Central memory CD8-positive, alpha-beta T cell (primary cell): Measurements from ENCODE around the gene GPR55.

Experiments used
- ATAC-seq: fragments of 150-1000 bp; cut with Tn5 transposase; replicated peaks from 2 replicates; pipeline ENCODE4 v1.10.0; 2022; ENCODE audit warnings: mild to moderate bottlenecking, moderate FRiP score, moderate number of reproducible peaks; ENCODE audit not compliant: poor library complexity, severe bottlenecking; ENCODE audit errors: extremely low read depth
- DNase-seq, 2 donors: peaks; one replicate each; pipeline ENCODE4 v3.0.0; 2021; ENCODE audit warnings: low spot score in 2 of 2
- H3K27ac Mint-ChIP-seq: one replicate; pipeline ENCODE4 v1.8.0; 2022; ENCODE audit warnings: low read depth, mild to moderate bottlenecking, moderate library complexity, mixed read lengths
- H3K27me3 Mint-ChIP-seq: one replicate; pipeline ENCODE4 v1.8.0; 2022; ENCODE audit warnings: mixed read lengths
- H3K36me3 Mint-ChIP-seq: one replicate; pipeline ENCODE4 v1.8.0; 2022; ENCODE audit warnings: mild to moderate bottlenecking, moderate library complexity, mixed read lengths; ENCODE audit not compliant: insufficient read depth
- H3K4me1 Mint-ChIP-seq: one replicate; pipeline ENCODE4 v1.8.0; 2022; ENCODE audit warnings: mixed read lengths
- H3K4me3 Mint-ChIP-seq: one replicate; pipeline ENCODE4 v1.8.0; 2022; ENCODE audit warnings: mild to moderate bottlenecking, moderate library complexity, mixed read lengths
- H3K9me3 Mint-ChIP-seq: one replicate; pipeline ENCODE4 v1.8.0; 2022; ENCODE audit warnings: mixed read lengths

Gene GPR55

DNA sequence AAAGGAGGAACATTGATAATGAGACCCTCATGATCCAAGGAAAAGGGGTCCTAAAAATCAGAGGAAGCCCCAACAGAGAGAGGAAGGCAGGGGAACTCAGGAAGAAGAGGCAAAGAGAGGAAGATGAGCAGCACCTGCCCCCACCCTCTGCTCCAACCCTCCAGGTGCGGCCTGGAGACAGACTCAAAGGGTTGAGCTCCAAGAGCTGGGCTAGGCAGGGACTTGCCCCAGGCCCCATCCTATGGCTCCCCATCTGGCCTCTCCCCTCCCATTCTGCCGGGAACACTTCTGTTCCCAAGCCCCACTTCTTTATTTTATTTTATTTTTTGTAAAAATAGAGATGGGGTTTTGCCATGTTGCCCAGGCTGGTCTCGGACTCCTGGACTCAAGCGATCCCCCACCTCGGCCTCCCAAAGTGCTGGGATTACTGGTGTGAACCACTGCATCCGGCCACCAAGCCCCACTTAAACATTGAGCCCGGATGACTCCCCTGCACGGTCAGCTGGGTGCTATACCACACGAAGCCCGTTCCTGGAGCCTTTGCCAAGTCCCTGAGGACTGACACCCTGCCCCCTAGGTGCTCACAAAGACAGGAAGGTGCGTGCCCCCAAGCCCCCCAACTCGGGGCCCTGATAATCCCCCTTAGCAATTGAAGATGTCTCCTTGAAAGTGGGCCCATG lies 3.8 kb upstream of the GPR55 start:
- DNase-seq (no peak), ATAC-seq (no peak)
- Mint-ChIP-seq H3K36me3 (peaks cover 4% of the 10 kb centered on the region), H3K9me3 (no peaks in the 10 kb centered on the region), H3K27me3 (peaks cover 5% of the 10 kb centered on the region), H3K27ac (no peak overlapping the region), H3K4me3 (no peak overlapping the region), H3K4me1 (peaks cover 56% of the 10 kb centered on the region)

DNA sequence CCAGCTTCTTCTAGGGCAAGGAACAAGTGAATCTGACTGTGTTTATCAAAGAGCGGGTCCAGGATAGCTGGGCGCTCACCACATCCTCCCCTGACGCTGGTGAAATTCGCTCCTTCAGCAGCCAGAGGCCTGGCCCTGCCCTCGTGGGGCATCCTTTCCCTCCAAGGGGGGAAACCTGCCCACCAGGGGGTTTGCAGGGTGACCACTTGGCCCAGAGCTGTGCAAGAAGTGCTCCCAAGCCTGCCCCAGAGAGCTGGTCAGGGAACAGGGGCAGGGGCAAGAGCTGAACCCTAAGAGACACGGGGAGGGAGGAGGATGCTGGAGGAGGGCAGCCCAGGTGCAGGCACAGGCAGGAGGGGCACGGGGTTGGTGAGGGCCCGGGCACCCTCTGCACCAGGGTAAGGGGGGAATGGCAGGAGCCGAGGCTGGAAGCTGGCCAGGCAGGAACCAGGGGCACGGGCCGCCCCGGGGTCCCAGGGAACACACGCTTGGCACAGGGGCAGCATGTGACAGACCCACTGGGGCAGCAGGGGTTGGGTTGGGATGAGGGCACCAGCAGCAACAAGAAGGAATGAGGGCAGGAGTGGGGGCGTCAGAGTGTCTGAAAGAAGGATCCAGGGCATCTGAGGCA lies 2.8 kb upstream of the GPR55 start:
- peaks cover 6% of the 10 kb centered on the region for H3K36me3 Mint-ChIP-seq
- H3K4me3 Mint-ChIP-seq = no peak overlapping the region
- ATAC-seq = no peak
- peaks cover 14% of the 10 kb centered on the region for H3K27me3 Mint-ChIP-seq
- no peak overlapping the region for H3K27ac Mint-ChIP-seq
- peaks cover 54% of the 10 kb centered on the region for H3K4me1 Mint-ChIP-seq
- no peaks in the 10 kb centered on the region for H3K9me3 Mint-ChIP-seq
- no peak for DNase-seq

DNA sequence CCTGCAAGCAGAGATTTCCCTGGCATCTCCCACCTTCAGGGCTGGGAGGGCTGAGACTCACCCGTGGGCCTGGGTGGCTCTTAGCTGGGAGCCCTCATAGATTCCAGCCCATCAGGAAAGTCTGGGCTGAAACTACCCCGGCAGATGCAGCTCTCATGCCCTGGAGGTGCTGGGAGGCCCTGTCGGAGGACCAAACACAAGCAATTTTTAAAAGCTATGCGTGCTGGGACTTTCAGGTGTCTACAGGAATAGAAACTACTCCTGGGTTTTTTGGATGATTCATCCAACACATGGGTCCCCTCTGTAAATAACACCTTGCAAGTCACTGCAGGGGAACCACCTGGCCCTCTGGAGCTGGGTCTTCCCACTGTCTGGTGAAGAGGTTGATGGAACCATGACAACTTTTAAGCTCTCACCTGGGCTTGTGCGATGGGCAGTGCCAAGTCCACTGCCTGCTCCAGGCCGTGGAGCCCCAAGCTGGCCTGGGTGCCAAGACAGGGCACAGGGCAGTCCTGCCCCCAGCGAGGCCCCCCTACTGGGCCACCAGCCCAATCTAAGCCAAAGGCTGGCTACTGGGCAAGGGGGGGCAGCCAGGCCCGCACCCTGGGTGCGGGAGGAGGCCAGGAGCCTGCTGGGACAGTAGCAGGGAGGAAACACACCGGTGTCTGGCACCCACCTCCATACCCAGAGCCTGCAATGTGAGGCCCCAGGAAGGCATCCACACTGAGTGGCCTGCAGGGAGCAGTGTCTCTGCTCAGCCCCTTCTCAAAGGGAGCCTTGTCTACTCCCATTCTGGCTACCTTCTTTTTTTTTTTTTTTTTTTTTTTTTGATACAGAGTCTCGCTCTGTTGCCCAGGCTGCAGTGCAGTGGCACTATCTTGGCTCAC lies 1.1 kb upstream of the GPR55 start:
- Mint-ChIP-seq H3K27ac (no peak overlapping the region), H3K27me3 (peaks cover 22% of the 10 kb centered on the region), H3K4me3 (no peak overlapping the region), H3K36me3 (peaks cover 5% of the 10 kb centered on the region), H3K9me3 (no peaks in the 10 kb centered on the region), H3K4me1 (peaks cover 46% of the 10 kb centered on the region)
- no peak for ATAC-seq
- DNase-seq = no peak

DNA sequence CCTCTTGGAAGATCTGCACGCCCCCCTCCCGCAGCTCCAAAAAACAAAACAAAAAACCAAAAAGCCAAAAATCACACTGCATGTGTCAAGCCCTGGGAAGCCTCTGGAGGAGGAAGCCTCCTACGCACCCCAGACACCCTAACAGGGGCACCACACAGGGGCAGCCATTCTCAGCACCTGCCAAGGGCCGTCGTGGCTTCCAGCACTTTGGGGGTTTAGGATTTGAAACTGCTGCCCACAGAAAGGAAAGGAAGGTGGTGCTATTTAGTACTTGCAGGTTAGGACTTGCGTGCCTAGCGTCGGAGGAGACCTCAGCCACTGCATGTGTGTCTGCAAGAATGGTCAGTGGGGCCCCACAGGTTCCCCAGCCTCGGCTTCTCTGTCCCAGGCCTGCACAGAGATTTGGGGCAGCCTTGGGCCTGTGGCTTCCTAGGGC lies 419 bp upstream of the GPR55 start:
- no peaks in the 10 kb centered on the region for H3K9me3 Mint-ChIP-seq
- DNase-seq (no peak), ATAC-seq (peak; percentile 11)
- peaks cover 29% of the 10 kb centered on the region for H3K27me3 Mint-ChIP-seq
- peak overlapping the region; percentile 86 for H3K27ac Mint-ChIP-seq
- peaks cover 5% of the 10 kb centered on the region for H3K36me3 Mint-ChIP-seq
- H3K4me1 Mint-ChIP-seq = peaks cover 42% of the 10 kb centered on the region
- peak overlapping the region; percentile 87 for H3K4me3 Mint-ChIP-seq

DNA sequence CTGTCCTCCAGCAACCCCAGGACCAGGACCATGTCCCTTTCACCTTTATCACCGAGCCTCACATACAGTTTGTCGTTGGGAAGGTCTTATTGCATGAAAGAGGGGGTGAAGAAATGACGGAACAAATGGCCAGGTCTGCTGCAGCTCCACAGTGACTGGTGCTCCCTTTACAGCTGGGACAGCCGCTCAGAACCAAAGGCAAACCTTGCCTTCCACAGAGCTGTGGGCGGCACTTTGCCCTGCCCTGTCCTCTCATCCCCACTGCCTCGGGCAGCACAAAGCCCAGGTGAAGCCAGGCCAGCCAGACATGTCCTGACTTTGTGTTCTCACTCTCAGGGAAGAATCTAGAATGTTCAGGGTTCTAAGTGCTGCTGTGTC lies 961 bp downstream of the GPR55 start:
- DNase-seq (no peak), ATAC-seq (no peak)
- Mint-ChIP-seq H3K27me3 (peaks cover 37% of the 10 kb centered on the region), H3K36me3 (peaks cover 5% of the 10 kb centered on the region), H3K9me3 (no peaks in the 10 kb centered on the region), H3K4me1 (peaks cover 37% of the 10 kb centered on the region), H3K4me3 (peak overlapping the region; percentile 87), H3K27ac (peak overlapping the region; percentile 86)

DNA sequence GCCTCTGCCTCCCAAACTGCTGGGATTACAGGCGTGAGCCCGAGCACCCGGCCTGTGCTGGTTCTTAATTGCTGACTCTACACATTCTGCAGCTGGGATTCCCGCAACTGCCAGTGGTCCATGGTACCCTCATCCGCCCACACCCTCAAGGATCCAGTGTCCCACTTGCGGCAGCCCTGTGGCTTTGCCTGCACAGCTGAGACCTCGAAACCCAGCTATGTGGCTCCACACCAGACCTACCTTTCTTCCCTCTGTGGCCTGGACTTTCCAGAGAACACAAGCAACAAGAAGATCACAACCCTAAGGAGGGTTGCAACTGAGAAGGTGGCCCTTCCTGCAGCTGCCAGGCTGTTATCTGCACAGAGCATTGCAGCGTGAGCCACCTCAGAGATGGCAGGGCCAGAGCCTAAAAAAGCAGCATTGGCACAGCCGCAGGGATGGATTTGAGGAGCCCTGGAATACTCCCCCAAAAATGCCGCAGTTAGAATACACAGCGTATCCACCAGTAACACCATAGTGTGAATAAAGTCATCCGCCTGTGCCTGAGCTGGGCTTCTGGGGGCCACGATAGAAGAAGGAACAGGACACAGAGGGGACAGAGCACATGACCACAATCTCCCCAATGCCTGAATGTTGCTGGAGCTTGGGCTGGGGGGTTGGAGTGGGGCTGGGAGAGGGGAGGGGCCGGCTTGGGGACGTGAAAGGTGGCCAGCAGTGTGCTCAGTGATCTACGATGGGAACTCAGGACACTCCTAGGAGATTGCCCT lies 1.9 kb downstream of the GPR55 start:
- Mint-ChIP-seq H3K27ac (no peak overlapping the region), H3K4me1 (peaks cover 33% of the 10 kb centered on the region), H3K27me3 (peaks cover 44% of the 10 kb centered on the region), H3K36me3 (peaks cover 5% of the 10 kb centered on the region), H3K9me3 (no peaks in the 10 kb centered on the region), H3K4me3 (peak overlapping the region; percentile 87)
- ATAC-seq (no peak), DNase-seq (no peak)

DNA sequence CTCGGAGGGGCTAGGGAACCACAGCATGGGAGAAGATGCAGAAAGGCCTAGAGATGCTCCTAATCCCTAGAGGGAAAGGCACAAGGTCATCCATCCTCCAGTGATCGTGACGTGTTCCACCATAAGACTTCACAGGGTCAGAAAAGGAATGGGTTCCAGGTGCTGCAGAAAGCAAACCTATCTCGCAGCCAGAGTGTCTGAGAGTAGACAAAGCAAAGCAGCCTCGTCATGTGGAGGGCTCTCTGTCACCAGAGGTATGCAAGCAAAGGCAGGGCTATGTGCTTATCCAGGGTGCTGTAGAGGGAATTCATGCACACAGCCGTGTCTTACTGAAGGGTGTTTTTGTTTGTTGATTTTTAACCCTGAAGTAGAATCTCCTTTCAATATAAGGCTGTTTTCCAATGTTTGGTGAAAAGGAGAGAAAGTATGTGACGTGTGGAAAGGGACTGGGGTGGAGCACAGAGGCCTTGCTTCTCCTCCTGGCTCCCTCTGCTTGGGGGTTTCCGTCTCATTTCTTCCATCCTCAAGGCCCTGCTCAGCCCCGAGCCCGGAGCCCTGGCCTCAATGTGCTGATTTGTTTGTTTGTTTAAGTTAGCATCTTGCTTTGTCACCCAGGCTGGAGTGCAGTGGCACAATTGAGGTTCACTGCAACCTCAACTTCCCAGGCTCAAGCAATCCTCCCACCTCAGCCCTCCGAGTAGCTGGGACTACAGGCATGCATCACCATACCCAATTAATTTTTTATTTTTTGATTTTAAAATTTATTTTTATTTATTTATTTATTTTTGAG lies 3.0 kb downstream of the GPR55 start:
- peaks cover 55% of the 10 kb centered on the region for H3K27me3 Mint-ChIP-seq
- no peak overlapping the region for H3K27ac Mint-ChIP-seq
- H3K9me3 Mint-ChIP-seq = no peaks in the 10 kb centered on the region
- H3K4me3 Mint-ChIP-seq = no peak overlapping the region
- ATAC-seq (no peak), DNase-seq (no peak)
- H3K36me3 Mint-ChIP-seq = peaks cover 5% of the 10 kb centered on the region
- peaks cover 33% of the 10 kb centered on the region for H3K4me1 Mint-ChIP-seq

DNA sequence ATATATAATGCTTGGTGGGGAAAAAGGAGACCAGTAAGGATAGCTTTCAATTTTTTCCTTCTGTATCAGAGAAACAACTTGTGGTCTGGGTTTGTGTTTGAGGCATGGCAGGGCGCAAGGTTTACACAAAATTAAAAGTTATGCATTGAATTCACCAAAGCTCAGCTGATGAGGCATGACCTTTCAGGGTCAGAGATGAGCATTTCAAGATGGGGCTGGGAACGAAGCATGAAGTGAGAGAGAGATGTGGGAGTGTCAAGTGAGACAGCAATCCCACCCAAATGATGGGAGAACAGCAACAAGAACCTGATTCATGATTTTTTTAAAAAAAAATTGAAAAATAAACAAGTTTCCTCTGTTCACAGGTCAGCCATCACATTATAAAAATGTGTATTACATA lies 4.9 kb downstream of the GPR55 start:
- H3K27ac Mint-ChIP-seq = no peak overlapping the region
- H3K9me3 Mint-ChIP-seq = no peaks in the 10 kb centered on the region
- no peak for DNase-seq
- peaks cover 69% of the 10 kb centered on the region for H3K27me3 Mint-ChIP-seq
- H3K4me3 Mint-ChIP-seq = no peak overlapping the region
- H3K36me3 Mint-ChIP-seq = peaks cover 4% of the 10 kb centered on the region
- H3K4me1 Mint-ChIP-seq = peaks cover 29% of the 10 kb centered on the region
- ATAC-seq = no peak

DNA sequence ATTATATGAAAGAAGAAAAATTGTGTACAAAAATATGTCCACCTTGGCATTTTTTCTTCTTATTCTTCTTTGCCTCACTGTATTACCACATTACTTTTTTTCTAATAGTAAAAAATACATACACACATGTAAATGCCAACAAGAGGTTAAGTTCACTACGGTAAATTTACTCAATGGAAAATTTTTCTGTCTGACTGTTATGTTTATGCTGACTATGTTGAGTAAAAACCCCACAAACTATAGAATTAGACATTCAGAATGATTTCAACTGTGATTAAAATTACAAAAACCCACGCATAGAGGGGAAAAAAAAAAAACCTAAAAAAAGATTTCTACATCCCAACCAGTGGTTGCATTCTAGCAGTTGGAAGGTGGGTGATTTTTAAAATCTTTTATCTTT lies 5.4 kb downstream of the GPR55 start:
- Mint-ChIP-seq H3K36me3 (peaks cover 4% of the 10 kb centered on the region), H3K27ac (no peak overlapping the region), H3K4me1 (peaks cover 24% of the 10 kb centered on the region), H3K4me3 (no peak overlapping the region), H3K27me3 (peaks cover 74% of the 10 kb centered on the region), H3K9me3 (no peaks in the 10 kb centered on the region)
- ATAC-seq = no peak
- DNase-seq = no peak

DNA sequence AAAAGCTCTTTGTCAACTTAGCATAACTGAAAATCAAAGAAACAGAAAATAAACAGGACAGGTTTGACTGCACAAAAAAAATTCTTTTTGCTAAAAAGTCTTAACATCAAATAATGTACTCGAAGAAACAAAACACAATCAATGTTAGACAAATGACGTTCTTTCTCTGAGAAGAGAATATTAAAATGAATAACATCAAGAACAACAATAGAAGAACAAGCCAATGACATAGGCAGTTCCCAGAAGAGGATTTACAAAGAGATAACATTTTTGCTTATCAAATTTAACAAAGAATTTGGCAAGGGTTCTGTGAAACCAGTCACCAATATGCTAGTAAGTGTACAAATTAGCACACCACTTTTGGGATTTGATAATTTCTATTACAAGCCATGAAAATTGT lies 5.8 kb downstream of the GPR55 start:
- peaks cover 19% of the 10 kb centered on the region for H3K4me1 Mint-ChIP-seq
- H3K27ac Mint-ChIP-seq = no peak overlapping the region
- ATAC-seq = no peak

DNA sequence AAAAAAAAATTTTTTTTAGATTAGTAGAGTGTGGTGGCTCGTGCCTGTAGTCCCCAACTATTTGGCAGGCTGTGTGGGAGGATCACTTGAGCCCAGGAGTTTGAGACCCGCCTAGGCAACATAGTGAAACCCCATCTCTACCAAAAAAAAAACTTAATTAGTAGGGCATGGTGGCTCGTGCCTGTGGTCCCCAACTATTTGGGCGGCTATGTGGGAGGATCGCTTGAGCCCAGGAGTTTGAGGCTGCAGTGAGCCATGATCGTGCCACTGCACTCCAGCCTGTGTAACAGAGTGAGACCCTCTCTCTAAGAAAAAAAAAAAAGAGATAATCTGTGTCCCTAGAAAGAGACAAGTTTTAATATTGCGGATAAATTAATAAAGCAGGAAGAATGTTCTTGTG lies 8.8 kb downstream of the GPR55 start:
- Mint-ChIP-seq H3K4me1 (peaks cover 4% of the 10 kb centered on the region), H3K9me3 (no peaks in the 10 kb centered on the region), H3K27me3 (peaks cover 69% of the 10 kb centered on the region), H3K36me3 (no peaks in the 10 kb centered on the region), H3K27ac (no peak overlapping the region), H3K4me3 (no peak overlapping the region)
- ATAC-seq = no peak
- DNase-seq = no peak

More for the DNA sequence above, 5.8 kb downstream of the GPR55 start:
- Mint-ChIP-seq H3K36me3 (peaks cover 4% of the 10 kb centered on the region), H3K9me3 (no peaks in the 10 kb centered on the region), H3K27me3 (peaks cover 78% of the 10 kb centered on the region), H3K4me3 (no peak overlapping the region)
- no peak for DNase-seq

DNA sequence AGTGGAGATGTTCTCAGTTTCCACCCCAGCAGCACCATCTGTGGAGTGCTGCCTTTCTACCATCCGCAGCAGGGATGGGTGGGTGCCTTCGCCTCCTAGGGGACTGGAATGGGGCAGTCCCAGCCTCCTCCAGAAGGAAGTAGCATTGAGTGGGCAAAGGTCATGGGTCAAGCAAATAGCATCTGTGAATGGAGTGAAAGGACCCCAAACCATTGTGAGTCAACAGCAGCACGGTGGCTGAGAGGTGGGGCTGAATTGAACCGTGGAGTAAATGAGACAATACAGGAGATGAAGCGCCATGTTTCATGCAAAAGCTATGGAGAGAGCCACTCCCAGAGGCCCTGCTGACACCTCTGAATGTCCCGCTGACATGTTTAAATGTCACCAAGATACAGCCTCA lies 9.7 kb downstream of the GPR55 start:
- no peaks in the 10 kb centered on the region for H3K9me3 Mint-ChIP-seq
- DNase-seq (no peak), ATAC-seq (no peak)
- no peaks in the 10 kb centered on the region for H3K4me1 Mint-ChIP-seq
- H3K36me3 Mint-ChIP-seq = no peaks in the 10 kb centered on the region
- peaks cover 60% of the 10 kb centered on the region for H3K27me3 Mint-ChIP-seq
- H3K4me3 Mint-ChIP-seq = no peak overlapping the region
- H3K27ac Mint-ChIP-seq = no peak overlapping the region
